Stimulated activated CD8-positive, alpha-beta memory T cell treated with anti-CD3 and anti-CD28 coated beads, Interleukin-12 subunit alpha, Interleukin-12 subunit beta, amount 100 ng/mL, for 24 hours (primary cell): Measurements from ENCODE around the gene ZDHHC11.

Experiments
- DNase-seq: peaks from one replicate; pipeline ENCODE4 v3.0.0-alpha.2; 2020; ENCODE audit errors: extremely low read depth

ZDHHC11 gene

GRCh38 chr5:850511-851006 is at the start of gene ZDHHC11:
TSS of gene ZDHHC11 (minus strand) at chr5:850986. CDS start at chr5:850602, 384 bp downstream.
- DNase-seq, result no peak

GRCh38 chr5:893711-894110 is 42.9 kb upstream of the ZDHHC11 start:
- DNase-seq, result no peak

- no peak for DNase-seq
Observed at GRCh38 chr5:893137-893506, 42.3 kb upstream of the ZDHHC11 start.

GRCh38 chr5:892394-893136 is 41.8 kb upstream of the ZDHHC11 start, which contains the start of the genes BRD9 and TRIP13:
TSS of gene BRD9 (minus strand) at chr5:892801. CDS start at chr5:892657, 144 bp downstream.
TSS of gene TRIP13 (plus strand) at chr5:892884. CDS start at chr5:892999, 115 bp downstream.
- DNase-seq, result peak; percentile 72

GRCh38 chr5:891837-892393 is 41.1 kb upstream of the ZDHHC11 start:
- no peak for DNase-seq

GRCh38 chr5:891117-891836 is 40.5 kb upstream of the ZDHHC11 start:
- DNase-seq, result no peak

GRCh38 chr5:889075-889710 is 38.4 kb upstream of the ZDHHC11 start:
- DNase-seq, result no peak

GRCh38 chr5:888638-889035 is 37.9 kb upstream of the ZDHHC11 start:
- DNase-seq, result no peak

- DNase-seq, result no peak
Observed at GRCh38 chr5:887947-888637, 37.3 kb upstream of the ZDHHC11 start.

GRCh38 chr5:886716-887325 is 36.0 kb upstream of the ZDHHC11 start:
- no peak for DNase-seq

- DNase-seq, result no peak
Observed at GRCh38 chr5:886036-886435, 35.2 kb upstream of the ZDHHC11 start.

- DNase-seq, result no peak
Observed at GRCh38 chr5:885529-885928, 34.7 kb upstream of the ZDHHC11 start.

- DNase-seq, result no peak
Observed at GRCh38 chr5:885127-885442, 34.3 kb upstream of the ZDHHC11 start.

- no peak for DNase-seq
Observed at GRCh38 chr5:884345-885126, 33.8 kb upstream of the ZDHHC11 start.

GRCh38 chr5:883475-884181 is 32.8 kb upstream of the ZDHHC11 start:
- no peak for DNase-seq

- DNase-seq, result no peak
Observed at GRCh38 chr5:882253-883183, 31.7 kb upstream of the ZDHHC11 start.

GRCh38 chr5:881551-881935 is 30.8 kb upstream of the ZDHHC11 start:
- no peak for DNase-seq

GRCh38 chr5:880816-881550 is 30.2 kb upstream of the ZDHHC11 start:
- no peak for DNase-seq
